SK-N-SH treated with all-trans-retinoic acid at 6 μM for 48 hours (cell line): ENCODE measurements around the gene GRIK1.

Experiments
- ATAC-seq: fragments of 200-7000 bp; cut with Tn5 transposase; 3 replicates; pipeline ENCODE4 v1.9.1; 2020; ENCODE audit warnings: mild to moderate bottlenecking, moderate library complexity
- ARNTL ChIP-seq: fragments of 450-650 bp; formaldehyde crosslinking; IDR thresholded peaks from 2 replicates; pipeline ENCODE4 v1.5.0; 2020; ENCODE audit warnings: low read depth, mild to moderate bottlenecking, moderate library complexity, borderline replicate concordance
- CREB5 ChIP-seq: fragments of 250-450 bp; sonication (Bioruptor Pico); IDR thresholded peaks from 2 replicates; pipeline ENCODE4 v1.5.1; 2020; ENCODE audit warnings: low read depth, mild to moderate bottlenecking, moderate library complexity
- CSDC2 ChIP-seq: fragments of 250-450 bp; sonication (Bioruptor Pico); IDR thresholded peaks from 2 replicates; pipeline ENCODE4 v1.5.0; 2020; ENCODE audit warnings: mild to moderate bottlenecking, moderate library complexity
- CSRNP3 ChIP-seq: fragments of 250-450 bp; sonication (Bioruptor Pico); IDR thresholded peaks from 2 replicates; pipeline ENCODE4 v1.5.1; 2021; ENCODE audit warnings: mild to moderate bottlenecking, moderate library complexity
- ESRRG ChIP-seq: fragments of 250-450 bp; sonication (Bioruptor Pico); IDR thresholded peaks from 2 replicates; pipeline ENCODE4 v1.6.1; 2021; ENCODE audit warnings: mild to moderate bottlenecking
- GLIS3 ChIP-seq: fragments of 250-450 bp; sonication (Bioruptor Pico); IDR thresholded peaks from 2 replicates; pipeline ENCODE4 v1.5.0; 2020; ENCODE audit warnings: mild to moderate bottlenecking, moderate library complexity
- ISL1 ChIP-seq: fragments of 250-450 bp; sonication (Bioruptor Pico); IDR thresholded peaks from 2 replicates; pipeline ENCODE4 v2.1.2; 2022; ENCODE audit warnings: mild to moderate bottlenecking, moderate library complexity
- OSR1 ChIP-seq: fragments of 250-450 bp; sonication (Bioruptor Pico); IDR thresholded peaks from 2 replicates; pipeline ENCODE4 v1.8.0; 2022; ENCODE audit warnings: moderate library complexity, mild to moderate bottlenecking, inconsistent platforms
- POU6F1 ChIP-seq: fragments of 250-450 bp; sonication (Bioruptor Pico); IDR thresholded peaks from 2 replicates; pipeline ENCODE4 v1.8.0; 2021; ENCODE audit warnings: low read depth, mild to moderate bottlenecking, moderate library complexity, borderline replicate concordance
- PPARA ChIP-seq: fragments of 250-450 bp; sonication (Bioruptor Pico); IDR thresholded peaks from 2 replicates; pipeline ENCODE4 v1.5.0; 2020; ENCODE audit warnings: mild to moderate bottlenecking, borderline replicate concordance
- SNAI2 ChIP-seq: fragments of 250-450 bp; sonication (Bioruptor Pico); IDR thresholded peaks from 2 replicates; pipeline ENCODE4 v1.5.0; 2020; ENCODE audit warnings: mild to moderate bottlenecking, moderate library complexity
- TCF4 ChIP-seq: fragments of 250-450 bp; sonication (Bioruptor Pico); IDR thresholded peaks from 2 replicates; pipeline ENCODE4 v1.8.0; 2021; ENCODE audit warnings: mild to moderate bottlenecking, moderate library complexity, borderline replicate concordance
- TSHZ2 ChIP-seq: fragments of 250-450 bp; sonication (Bioruptor Pico); IDR thresholded peaks from 2 replicates; pipeline ENCODE4 v1.5.0; 2020; ENCODE audit warnings: mild to moderate bottlenecking, moderate library complexity
- ZC3H10 ChIP-seq: fragments of 250-450 bp; sonication (Bioruptor Pico); IDR thresholded peaks from 2 replicates; pipeline ENCODE4 v1.5.1; 2021; ENCODE audit warnings: mild to moderate bottlenecking, moderate library complexity
- ZFP3 ChIP-seq: fragments of 250-450 bp; sonication (Bioruptor Pico); IDR thresholded peaks from 2 replicates; pipeline ENCODE4 v1.5.0; 2020; ENCODE audit warnings: mild to moderate bottlenecking, moderate library complexity
- ZNF8 ChIP-seq: fragments of 450-650 bp; formaldehyde crosslinking; IDR thresholded peaks from 2 replicates; pipeline ENCODE4 v1.5.0; 2020; ENCODE audit warnings: mild to moderate bottlenecking, moderate library complexity

Gene GRIK1

GRCh38 chr21:29810871-29811270 lies 128.9 kb downstream of the GRIK1 start (continued):
- TF ChIP-seq TSHZ2 (CRISPR knock-in tag) (no peak), ZC3H10 (no peak)

- TF ChIP-seq CREB5, result no peak
- TF ChIP-seq ZFP3 (CRISPR knock-in tag), result no peak
- no peak for TF ChIP-seq PPARA (CRISPR knock-in tag)
- no peak for TF ChIP-seq ESRRG (CRISPR knock-in tag)
- no peak for TF ChIP-seq GLIS3 (CRISPR knock-in tag)
- no peak for TF ChIP-seq SNAI2 (CRISPR knock-in tag)
- TF ChIP-seq ARNTL (CRISPR knock-in tag), result no peak
- no peak for TF ChIP-seq POU6F1 (CRISPR knock-in tag)
- no peak for TF ChIP-seq TSHZ2 (CRISPR knock-in tag)
- TF ChIP-seq CSDC2 (CRISPR knock-in tag), result no peak
- TF ChIP-seq CSRNP3 (CRISPR knock-in tag), result no peak
- no peak for TF ChIP-seq TCF4 (CRISPR knock-in tag)
- TF ChIP-seq, all 23 proteins: peak for 0
- ATAC-seq, result no peak
Measured at GRCh38 chr21:29808153-29808552, 131.6 kb downstream of the GRIK1 start.

- ATAC-seq, result no peak
- no peak for TF ChIP-seq ISL1 (CRISPR knock-in tag)
- no peak for TF ChIP-seq OSR1
- no peak for TF ChIP-seq CREB5
- no peak for TF ChIP-seq GLIS3 (CRISPR knock-in tag)
Measured at GRCh38 chr21:29805105-29805504, 134.7 kb downstream of the GRIK1 start.

- no peak for ATAC-seq
- no peak for TF ChIP-seq ISL1 (CRISPR knock-in tag)
- TF ChIP-seq OSR1, result no peak
- TF ChIP-seq ZNF8, result no peak
- no peak for TF ChIP-seq CSDC2 (CRISPR knock-in tag)
Measured at GRCh38 chr21:29803191-29803590, 136.6 kb downstream of the GRIK1 start.
